Measurements from ENCODE around the gene ZNRF1. TPM values are rescaled to one million over a fixed set of nuclear protein-coding genes. Genes with fewer than 3 reads are reported as not detected.

Gene ZNRF1
- total RNA-seq, 6 experiments from 2014 or later = 10.2 to 18.8 (median 11.1) TPM

GRCh38 chr16:74999219-74999608, 390 bp downstream of the ZNRF1 start:
- H3K36me3 ChIP-seq = no peaks in the 10 kb centered on the region
- intact Hi-C loops (cut with DNase I) = loop anchor here (5.0 to 10.0 kb wide), 2 partner anchors 113 to 116 kb away; partner anchors contain the start of gene LDHD (in 1 of the 2)
- H3K9me3 ChIP-seq = no peaks in the 10 kb centered on the region
- 0% methylated on average over 11 of the region's 44 CpGs for WGBS (ENCODE audit: insufficient coverage, low coverage, low lambda C conversion rate, missing lambda C conversion rate)
- peak in 1 of 3 donors; percentile 42 for DNase-seq
- peak; percentile 2 to 12 (median 10) for ATAC-seq
- peaks cover 0 to 30% (median 3%) of the 10 kb centered on the region in 4 donors for H3K4me1 ChIP-seq
- H3K27me3 ChIP-seq = no peaks in the 10 kb centered on the region
- H3K27ac ChIP-seq = peak overlapping the region; percentile 56 to 73 (median 61)
- TF ChIP-seq POLR2A (IDR thresholded peaks at IDR 0.05) = no peak
- TF ChIP-seq CTCF (IDR thresholded peaks at IDR 0.05) = no peak
- H3K4me3 ChIP-seq = peak overlapping the region; percentile 67 to 79 (median 77)

GRCh38 chr16:74999609-75000480, 1.0 kb downstream of the ZNRF1 start:
- TF ChIP-seq POLR2A (IDR thresholded peaks at IDR 0.05) = no peak
- TF ChIP-seq CTCF (IDR thresholded peaks at IDR 0.05) = no peak
- peak overlapping the region; percentile 67 to 79 (median 77) for H3K4me3 ChIP-seq
- DNase-seq = peak; percentile 70 to 76 (median 72)
- H3K9me3 ChIP-seq = no peaks in the 10 kb centered on the region
- peaks cover 0 to 30% (median 3%) of the 10 kb centered on the region in 4 donors for H3K4me1 ChIP-seq
- intact Hi-C loops (cut with DNase I) = loop anchor here (5.0 to 10.0 kb wide), 2 partner anchors 112 to 115 kb away; partner anchors contain the start of gene LDHD (in 1 of the 2)
- WGBS (ENCODE audit: insufficient coverage, low coverage, low lambda C conversion rate, missing lambda C conversion rate) = 13% methylated on average over 15 of the region's 71 CpGs
- no peaks in the 10 kb centered on the region for H3K27me3 ChIP-seq
- no peaks in the 10 kb centered on the region for H3K36me3 ChIP-seq
- ATAC-seq = peak; percentile 20 to 44 (median 29)
- H3K27ac ChIP-seq = peak overlapping the region; percentile 56 to 73 (median 61)

GRCh38 chr16:75000481-75001081, 1.8 kb downstream of the ZNRF1 start:
- TF ChIP-seq CTCF (IDR thresholded peaks at IDR 0.05) = no peak
- TF ChIP-seq POLR2A (IDR thresholded peaks at IDR 0.05) = no peak
- no peak for ATAC-seq
- intact Hi-C loops (cut with DNase I) = no loop called here

GRCh38 chr16:75002474-75002873, 3.6 kb downstream of the ZNRF1 start:
- TF ChIP-seq POLR2A (IDR thresholded peaks at IDR 0.05) = no peak
- no peak for TF ChIP-seq CTCF (IDR thresholded peaks at IDR 0.05)
- 47% methylated on average over 8 of the region's 9 CpGs for WGBS (ENCODE audit: insufficient coverage, low coverage, low lambda C conversion rate, missing lambda C conversion rate)
- no peaks in the 10 kb centered on the region for H3K27me3 ChIP-seq
- DNase-seq (no peak), ATAC-seq (no peak)
- H3K36me3 ChIP-seq = no peaks in the 10 kb centered on the region
- no peaks in the 10 kb centered on the region for H3K9me3 ChIP-seq
- no peak overlapping the region for H3K4me3 ChIP-seq
- H3K4me1 ChIP-seq = peaks cover 0 to 22% (median 3%) of the 10 kb centered on the region in 4 donors
- H3K27ac ChIP-seq = no peak overlapping the region
- intact Hi-C loops (cut with DNase I) = no loop called here

More at GRCh38 chr16:75000481-75001081, 1.8 kb downstream of the ZNRF1 start:
- peaks cover 0 to 30% (median 3%) of the 10 kb centered on the region in 4 donors for H3K4me1 ChIP-seq
- H3K27ac ChIP-seq = no peak overlapping the region
- H3K36me3 ChIP-seq = no peaks in the 10 kb centered on the region
- H3K27me3 ChIP-seq = no peaks in the 10 kb centered on the region
- peak in 1 of 3 donors; percentile 31 for DNase-seq
- peak overlapping the region; percentile 67 to 79 (median 77) for H3K4me3 ChIP-seq
- no peaks in the 10 kb centered on the region for H3K9me3 ChIP-seq
- 58% methylated on average over 7 of the region's 15 CpGs for WGBS (ENCODE audit: insufficient coverage, low coverage, low lambda C conversion rate, missing lambda C conversion rate)

All from right lobe of liver (tissue), 6 donors.